ENCODE results near the gene UNC5A.

GRCh38 chr5:176877793-176878331, 67.5 kb downstream of the UNC5A start:
- no peak for TF ChIP-seq ZNF18 (tag by site-specific recombination; IDR thresholded peaks at IDR 0.05)
- no peak for TF ChIP-seq CTCF (tag by site-specific recombination; IDR thresholded peaks at IDR 0.05)
- no peak for TF ChIP-seq ZNF362 (tag by site-specific recombination; IDR thresholded peaks at IDR 0.05)
- TF ChIP-seq SETDB1 (IDR thresholded peaks at IDR 0.05; ENCODE audit: insufficient read length, low read length), result no peak
